GM10266 (cell line): ENCODE measurements around the gene GPR15.

Source experiments
- DNase-seq: peaks from one replicate; pipeline ENCODE4 v3.0.0; 2012; ENCODE audit errors: extremely low spot score
- TF ChIP-seq, protein P1 (sequence below): IDR thresholded peaks from 2 replicates; pipeline ENCODE4 v1.5.1; 2012; ENCODE audit warnings: mild to moderate bottlenecking, low read depth; ENCODE audit not compliant: control insufficient read depth, insufficient read depth; ENCODE audit errors: missing control alignments

Gene GPR15

DNA sequence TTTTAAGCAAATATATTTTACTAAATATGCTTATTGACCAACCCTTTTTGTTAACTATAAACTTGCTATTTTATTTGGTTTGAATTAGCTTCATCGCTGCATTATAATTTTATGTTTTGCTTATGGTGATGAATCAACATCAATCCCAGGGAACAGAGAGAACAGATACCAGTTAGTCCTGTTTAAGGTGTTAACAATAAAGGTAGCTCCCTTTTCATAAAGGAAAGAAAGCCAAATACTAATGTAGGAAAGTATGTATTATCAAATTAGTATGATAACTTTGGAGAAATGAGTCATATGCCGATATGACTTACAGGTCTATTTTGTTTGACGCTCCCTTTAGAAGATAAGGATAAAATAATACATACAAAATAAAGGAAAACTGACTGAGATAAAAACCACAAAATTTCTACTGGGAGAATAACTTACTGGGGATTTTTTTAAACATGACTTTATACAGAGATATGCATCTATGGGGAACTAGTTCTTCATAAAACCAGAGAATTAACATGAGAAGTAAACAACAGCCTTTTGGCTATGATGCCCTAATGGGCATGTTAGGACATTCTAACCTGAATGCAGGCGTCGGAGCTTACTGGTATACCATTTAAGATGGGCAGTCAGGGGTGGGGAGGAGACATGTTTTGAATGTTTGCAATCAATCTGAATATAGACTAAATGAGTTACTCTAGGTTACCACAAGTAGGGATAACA, 29.8 kb upstream of the GPR15 start:
- TF ChIP-seq, protein P1, sequence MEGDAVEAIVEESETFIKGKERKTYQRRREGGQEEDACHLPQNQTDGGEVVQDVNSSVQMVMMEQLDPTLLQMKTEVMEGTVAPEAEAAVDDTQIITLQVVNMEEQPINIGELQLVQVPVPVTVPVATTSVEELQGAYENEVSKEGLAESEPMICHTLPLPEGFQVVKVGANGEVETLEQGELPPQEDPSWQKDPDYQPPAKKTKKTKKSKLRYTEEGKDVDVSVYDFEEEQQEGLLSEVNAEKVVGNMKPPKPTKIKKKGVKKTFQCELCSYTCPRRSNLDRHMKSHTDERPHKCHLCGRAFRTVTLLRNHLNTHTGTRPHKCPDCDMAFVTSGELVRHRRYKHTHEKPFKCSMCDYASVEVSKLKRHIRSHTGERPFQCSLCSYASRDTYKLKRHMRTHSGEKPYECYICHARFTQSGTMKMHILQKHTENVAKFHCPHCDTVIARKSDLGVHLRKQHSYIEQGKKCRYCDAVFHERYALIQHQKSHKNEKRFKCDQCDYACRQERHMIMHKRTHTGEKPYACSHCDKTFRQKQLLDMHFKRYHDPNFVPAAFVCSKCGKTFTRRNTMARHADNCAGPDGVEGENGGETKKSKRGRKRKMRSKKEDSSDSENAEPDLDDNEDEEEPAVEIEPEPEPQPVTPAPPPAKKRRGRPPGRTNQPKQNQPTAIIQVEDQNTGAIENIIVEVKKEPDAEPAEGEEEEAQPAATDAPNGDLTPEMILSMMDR, result no peak
- DNase-seq, result no peak

DNA sequence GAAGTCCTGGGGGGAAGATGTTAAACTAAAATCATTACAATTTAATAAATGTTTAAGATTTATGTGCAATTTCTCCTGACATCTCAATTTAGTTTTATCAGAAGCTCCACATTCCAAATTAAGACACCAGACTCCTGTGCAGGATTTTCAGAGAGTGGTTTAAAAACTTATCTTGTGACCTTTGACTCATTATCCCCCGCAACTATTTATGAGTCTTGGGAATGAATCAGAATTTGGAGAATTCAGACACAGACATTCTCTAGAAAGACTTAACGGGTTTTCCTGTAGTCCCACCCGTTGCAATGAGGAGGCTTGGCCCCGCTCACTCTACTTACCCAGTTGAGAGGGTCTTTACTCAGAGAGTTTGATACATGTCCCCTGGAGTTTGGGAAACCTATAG, 27.2 kb upstream of the GPR15 start:
- DNase-seq, result no peak
- TF ChIP-seq, protein P1, result no peak

DNA sequence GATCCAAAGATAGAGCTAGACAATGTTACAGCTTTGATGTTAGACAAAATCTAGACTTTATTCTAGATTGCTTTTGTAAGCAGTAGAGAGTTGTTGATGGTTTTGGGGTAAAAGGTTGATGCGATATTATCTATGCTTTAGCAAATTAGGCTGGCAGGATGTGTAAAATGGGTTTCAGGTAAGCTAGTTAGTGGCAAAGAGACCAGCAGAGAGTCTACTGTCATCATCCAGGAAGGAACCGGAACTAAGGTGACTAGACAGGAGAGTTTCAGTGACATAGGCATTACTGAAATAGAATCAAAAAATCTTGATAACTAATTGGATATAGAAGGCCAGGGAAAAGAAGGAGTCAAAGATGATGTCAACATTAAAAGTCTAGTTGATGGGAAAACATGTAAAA, 23.2 kb upstream of the GPR15 start:
- no peak for DNase-seq

DNA sequence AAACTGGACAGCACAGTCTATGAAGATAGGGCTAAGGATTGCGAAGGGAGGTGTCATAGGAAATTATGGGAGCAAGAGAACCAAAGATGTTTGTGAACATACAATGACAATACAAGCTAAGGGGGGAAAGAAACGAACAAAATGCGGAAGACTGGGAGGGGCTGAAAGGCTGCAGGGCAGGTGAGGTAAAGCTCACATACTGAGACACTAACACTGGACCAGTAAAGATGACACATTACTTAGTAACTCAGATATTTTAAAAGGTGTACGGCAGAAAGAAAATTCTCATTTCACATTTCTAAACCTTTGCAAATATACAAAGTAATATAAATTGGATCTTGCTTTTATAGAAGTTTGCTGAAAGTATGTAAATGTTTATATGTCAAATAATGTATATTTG, 19.2 kb upstream of the GPR15 start:
- TF ChIP-seq, protein P1, result no peak
- DNase-seq, result no peak

More for the DNA sequence above, 23.2 kb upstream of the GPR15 start:
- TF ChIP-seq, protein P1, result no peak

DNA sequence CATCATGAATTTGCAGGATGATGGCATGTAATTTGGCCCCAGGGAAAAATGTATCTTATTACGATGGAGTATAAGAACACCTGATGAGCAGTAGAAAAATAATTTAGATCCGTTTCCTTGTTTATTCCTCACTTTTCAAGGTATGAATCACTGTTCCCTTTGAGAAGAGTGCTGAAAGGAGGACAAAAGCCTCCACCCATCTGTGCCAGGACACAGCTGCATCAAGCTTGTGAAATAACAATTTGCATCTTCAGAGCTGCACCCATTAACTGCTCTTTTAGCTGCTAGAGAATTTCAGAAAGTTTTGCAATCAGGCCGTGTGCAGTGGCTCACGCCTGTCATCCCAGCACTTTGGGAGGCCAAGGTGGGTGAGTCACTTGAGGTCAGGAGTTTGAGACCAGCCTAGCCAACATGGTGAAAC, 18.7 kb upstream of the GPR15 start:
- TF ChIP-seq, protein P1, result no peak
- no peak for DNase-seq

DNA sequence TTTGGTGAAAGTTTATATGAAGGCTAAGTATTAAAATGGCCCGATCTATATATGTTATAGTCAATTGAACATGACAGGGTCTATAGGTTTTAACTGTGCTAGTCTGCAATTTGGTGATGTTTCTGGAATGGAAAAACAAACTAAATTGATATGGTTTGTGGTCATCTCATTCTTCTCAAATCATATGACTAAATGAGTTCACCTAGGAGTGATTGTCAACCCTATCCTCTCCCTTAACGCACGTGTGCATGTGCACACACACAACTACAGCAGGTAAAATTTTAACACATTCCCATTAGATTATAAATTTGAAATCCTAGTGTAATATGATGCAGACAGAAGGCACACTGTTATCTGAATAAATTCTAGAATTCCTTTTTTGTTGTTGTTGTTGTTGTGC, 18.0 kb upstream of the GPR15 start:
- no peak for DNase-seq
- TF ChIP-seq, protein P1, result no peak

DNA sequence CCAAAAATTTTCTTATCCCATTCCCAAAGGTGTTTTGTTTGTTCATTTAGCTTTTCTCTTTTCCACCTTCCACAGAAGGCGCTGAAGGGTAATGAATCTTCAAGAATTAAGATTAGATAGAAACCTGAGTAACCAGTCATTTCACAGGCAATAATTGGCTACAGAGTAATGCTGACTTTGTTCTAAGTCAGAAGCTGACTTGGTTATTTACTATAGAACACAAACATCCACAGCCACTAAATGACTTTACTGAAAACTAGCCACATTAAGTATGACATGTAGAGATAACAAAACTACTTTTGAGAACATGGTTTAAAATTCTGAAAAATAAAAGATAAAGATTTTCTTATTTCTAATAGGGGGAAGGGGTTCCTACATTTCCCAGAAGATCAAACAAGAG, 16.8 kb upstream of the GPR15 start:
- DNase-seq, result no peak
- TF ChIP-seq, protein P1, result no peak
